ENCODE results near the gene HELZ.
A peak's percentile ranks its signal among the peaks of the same experiment; 100 is the strongest.
"Not testable (repeated sequence)": the region's sequence is repeated elsewhere in the genome, so short reads cannot be mapped to it uniquely, and the experiment has no call there.

The HELZ gene, protein sequence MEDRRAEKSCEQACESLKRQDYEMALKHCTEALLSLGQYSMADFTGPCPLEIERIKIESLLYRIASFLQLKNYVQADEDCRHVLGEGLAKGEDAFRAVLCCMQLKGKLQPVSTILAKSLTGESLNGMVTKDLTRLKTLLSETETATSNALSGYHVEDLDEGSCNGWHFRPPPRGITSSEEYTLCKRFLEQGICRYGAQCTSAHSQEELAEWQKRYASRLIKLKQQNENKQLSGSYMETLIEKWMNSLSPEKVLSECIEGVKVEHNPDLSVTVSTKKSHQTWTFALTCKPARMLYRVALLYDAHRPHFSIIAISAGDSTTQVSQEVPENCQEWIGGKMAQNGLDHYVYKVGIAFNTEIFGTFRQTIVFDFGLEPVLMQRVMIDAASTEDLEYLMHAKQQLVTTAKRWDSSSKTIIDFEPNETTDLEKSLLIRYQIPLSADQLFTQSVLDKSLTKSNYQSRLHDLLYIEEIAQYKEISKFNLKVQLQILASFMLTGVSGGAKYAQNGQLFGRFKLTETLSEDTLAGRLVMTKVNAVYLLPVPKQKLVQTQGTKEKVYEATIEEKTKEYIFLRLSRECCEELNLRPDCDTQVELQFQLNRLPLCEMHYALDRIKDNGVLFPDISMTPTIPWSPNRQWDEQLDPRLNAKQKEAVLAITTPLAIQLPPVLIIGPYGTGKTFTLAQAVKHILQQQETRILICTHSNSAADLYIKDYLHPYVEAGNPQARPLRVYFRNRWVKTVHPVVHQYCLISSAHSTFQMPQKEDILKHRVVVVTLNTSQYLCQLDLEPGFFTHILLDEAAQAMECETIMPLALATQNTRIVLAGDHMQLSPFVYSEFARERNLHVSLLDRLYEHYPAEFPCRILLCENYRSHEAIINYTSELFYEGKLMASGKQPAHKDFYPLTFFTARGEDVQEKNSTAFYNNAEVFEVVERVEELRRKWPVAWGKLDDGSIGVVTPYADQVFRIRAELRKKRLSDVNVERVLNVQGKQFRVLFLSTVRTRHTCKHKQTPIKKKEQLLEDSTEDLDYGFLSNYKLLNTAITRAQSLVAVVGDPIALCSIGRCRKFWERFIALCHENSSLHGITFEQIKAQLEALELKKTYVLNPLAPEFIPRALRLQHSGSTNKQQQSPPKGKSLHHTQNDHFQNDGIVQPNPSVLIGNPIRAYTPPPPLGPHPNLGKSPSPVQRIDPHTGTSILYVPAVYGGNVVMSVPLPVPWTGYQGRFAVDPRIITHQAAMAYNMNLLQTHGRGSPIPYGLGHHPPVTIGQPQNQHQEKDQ (N-terminal part only)

DNA sequence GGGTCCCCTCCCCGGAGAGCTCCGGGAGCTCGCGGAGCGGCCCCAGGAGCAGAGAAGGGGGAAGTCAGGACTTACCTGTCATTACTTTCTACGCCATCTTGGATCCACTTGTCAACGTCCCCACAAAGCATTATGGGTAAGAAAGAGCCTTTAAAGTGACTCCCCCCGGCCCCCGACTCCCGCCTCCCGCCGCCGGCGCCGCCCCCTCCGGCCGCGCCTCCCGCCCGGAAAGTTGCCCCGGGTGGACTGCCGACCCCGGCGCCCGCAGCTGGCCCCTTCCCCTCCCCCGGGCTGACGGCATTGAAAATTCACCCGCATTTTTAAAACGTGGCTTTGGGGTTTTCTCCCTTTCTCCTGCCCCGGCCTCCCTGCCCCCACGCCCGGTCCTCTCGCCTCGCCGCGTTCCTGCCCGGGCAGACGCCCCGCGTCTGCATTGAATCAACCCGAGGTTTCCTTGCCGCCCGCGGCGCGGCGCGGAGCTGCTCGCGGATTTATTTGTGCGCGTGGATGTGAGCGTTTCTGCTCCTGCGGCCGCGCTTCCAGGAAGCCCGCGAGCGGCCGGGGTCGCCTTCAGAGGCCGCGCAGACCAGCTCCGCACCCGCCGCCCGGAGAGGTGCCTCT lies at the start of gene HELZ:
Gene HELZ, minus strand, starts transcription at position 124 of the 621 bp plus-strand sequence. CDS start 26,392 bp downstream, outside the sequence.
- peak; percentile 28 for DNase-seq

DNA sequence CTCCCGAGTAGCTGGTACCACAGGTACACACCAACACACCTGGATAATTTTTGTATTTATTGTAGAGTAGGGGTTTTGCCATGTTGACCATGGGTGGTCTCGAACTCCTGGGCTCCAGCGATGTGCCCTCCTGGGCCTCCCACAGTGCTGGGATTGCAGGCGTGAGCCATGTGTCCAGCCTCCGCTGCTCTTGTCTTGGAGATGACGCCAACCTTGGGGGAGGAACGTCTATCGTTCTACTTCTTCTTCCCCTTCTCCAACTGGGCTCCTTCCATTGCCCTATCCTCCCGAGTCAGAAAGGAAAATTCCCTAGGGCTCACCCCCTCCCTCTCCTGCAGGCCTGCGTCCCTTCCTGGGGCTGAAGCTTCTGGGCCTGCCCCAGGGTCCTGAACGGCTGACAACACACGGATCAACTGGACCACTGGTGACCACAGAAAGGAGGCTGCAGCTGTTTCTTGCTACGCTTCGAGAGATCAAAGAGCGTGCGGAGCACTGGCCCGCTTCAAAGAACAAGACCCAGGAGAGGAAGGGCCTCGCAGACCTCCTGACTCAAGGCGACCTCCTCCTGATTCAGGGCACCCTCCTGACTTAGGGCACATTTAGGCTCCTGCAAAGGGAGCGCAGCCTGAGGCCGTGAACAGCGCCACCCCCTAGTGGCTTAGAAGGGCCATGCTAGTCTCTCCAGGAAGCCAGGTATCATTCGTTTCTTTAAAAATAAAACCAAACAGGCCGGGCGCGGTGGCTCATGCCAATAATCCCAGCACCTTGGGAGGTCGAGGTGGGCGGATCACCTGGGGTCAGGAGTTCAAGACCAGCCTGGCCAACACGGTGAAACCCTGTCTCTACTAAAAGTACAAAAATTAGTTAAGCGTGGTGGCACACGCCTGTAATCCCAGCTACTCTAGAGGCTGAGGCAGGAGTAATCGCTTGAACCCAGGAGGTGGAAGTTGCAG lies 48.5 kb upstream of the HELZ start:
- no peak for DNase-seq

DNA sequence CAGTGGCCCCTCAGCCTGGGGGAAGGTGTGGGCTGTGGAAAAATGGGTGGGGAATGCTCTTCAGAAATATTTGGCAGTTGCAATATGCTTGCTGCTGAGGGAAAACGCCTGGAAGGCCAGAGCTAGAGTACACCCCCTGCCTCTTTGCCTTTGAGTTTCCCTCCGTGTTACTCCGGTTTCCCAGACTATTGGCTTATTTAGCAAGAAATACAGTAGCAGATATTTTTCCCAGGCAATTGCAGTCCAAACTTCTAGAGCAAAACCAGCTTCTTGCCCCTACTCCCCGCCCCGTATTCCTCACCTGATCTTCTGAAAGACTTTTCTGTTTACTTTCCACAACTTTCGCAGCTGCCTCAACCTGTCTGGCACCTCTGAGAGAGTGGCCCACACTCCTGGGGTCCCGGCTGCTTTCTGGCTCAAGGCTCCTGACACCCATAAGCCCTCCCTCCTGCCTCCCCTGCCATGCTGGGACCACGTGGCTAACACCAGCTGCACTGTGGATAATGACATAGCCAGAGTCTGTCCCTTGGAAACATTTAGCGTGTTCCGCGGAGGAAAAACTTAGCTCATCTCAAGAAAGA lies 45.8 kb upstream of the HELZ start:
- DNase-seq: no peak

DNA sequence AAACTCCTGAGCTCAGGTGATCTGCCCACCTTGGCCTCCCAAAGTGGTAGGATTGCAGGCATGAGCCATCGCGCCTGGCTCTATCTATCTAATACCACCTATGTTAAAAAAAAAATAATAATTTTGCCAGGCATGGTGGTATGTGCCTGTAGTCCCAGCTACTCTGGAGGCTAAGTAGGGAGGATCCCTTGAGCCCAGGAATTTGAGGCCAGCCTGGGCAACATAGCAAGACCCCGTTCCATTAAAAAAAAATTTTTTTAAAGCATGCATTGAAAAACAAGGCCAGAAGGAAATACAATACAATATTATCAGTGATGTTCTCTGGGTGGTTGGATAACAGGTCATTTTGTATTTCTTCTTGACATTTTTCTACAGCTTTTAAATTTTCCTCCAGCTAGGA lies 45.2 kb upstream of the HELZ start:
- no peak for DNase-seq

DNA sequence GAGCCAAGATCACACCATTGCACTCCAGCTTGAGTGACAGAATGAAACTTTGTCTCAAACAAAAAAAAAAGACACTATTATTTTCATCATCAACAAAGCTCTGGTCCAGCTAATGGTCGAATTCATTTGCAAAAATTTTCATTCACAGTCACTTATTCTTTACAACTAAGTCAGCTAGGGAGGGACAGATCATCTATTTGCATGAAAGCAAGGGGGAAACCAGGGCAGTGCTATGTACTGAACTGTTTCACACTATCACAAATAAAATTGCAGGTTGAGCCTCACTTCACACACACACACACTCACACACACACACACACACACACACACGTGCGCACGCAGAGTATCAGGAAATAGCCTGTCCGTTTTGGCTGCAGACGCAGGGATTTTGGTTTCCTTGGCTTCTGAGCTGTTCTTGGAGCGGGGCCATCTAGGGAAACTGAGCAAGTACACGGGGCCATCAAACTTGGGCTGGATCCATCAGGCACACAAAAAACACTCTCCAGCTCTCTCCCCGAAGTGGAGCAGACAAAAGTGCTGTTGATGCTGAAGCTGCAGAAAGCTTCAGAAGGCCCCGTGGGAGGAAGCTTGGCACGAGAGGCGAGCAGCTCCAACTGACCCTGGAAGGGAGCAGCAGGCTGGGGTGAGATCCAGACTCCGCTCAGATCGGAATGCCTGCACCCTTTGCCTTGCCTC lies 44.3 kb upstream of the HELZ start:
- DNase-seq: no peak

DNA sequence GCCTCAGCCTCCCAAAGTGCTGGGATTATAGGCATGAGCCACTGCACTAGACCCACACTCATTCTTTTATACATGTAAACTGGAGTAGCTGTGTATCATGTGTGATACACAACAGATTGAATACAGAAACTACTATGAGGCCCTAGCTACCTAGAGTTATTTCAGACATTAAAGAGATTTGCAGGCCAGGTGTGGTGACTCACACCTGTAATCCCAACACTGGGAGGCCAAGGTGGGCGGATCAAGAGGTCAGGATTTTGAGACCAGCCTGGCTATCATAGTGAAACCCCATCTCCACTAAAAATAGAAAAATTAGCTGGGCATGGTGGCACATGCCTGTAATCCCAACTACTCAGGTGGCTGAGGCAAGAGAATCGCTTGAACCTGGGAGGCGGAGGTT lies 41.8 kb upstream of the HELZ start:
- DNase-seq: not testable (repeated sequence)

DNA sequence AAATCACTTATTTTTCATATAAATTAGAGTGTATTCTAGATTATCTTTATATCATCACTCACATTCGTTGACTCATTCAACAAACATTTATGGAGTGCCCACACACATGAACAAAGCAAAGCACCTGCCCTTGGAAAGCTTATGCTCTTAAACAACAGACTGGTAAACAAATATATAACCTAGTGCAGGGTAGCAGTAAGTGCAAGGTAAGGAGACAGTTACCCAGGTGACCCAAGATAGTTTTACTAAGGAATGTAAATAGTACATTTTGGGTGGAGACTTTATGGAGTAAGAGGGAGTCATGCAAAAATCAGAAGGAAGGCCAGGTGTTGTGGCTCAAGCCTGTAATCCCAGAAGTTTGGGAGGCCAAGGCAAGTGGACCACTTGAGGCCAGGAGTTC lies 40.4 kb upstream of the HELZ start:
- DNase-seq: no peak

DNA sequence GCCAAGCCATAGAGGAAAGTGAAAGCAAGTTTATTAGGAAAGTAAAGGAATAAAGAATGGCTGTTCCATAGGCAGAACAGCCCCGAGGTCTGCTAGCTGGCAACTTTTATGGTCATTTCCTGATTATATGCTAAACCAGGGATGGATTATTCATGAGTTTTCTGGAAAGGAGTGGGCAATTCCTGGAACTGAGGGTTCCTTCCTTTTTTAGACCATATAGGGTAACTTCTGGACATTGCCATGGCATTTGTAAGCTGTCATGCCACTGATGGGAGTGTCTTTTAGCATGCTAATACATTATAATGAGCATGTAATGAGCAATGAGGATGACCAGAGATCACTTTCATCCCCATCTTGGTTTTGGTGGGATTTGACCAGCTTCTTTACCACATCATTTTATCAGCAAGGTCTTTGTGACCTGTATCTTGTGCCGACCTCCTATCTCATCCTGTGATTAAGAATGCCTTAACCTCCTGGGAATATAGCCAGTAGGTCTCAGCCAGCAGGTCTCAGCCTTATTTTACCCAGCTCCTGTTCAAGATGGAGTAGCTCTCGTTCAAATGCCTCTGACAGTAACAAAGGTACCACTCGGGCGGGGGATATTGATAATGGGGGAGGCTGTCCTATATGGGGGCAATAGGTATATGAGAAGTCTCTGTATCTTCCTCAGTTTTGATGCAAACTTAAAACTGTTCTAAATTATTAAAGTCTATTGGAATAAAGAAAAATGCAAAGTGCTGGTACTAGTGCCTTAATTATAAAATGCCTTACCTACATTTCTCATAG lies 38.9 kb upstream of the HELZ start:
- no peak for DNase-seq

DNA sequence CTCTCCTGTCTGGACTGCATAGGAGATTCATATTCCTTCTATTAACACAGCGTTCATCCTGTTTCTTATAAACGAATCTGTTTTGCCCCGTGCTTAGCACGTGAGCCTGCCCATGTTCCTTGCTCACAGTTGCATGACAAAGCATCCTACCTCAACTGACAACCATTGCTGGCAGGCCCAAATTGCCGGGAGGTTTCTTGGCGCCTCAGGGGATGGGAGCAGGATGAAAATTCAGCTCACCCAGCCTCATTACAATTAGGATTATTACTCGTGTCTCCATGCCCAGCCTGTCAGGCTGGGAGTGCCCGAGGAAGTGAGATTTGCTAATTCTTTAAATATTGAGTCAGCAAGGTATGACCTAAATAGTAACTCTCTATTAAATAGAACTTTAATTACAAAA lies 36.7 kb upstream of the HELZ start:
- no peak for DNase-seq

DNA sequence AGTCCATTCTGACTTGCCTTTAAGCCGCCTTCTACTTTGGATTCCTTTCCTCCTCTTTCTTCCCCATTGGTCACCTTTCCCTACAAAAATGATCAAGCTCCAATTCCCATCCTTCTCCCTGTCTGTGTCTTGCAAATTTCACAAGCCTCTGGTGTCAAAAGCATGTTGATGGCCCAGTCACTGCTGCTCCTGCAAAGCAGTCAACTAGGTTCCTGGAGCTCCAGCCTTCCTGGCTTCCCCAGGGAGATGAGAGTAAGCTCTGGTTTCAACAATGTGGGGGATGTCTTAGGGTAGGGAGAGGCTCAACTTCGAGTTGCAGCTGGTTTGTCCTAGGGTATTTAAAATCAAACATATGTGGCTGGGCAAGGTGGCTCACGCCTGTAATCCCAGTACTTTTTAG lies 36.1 kb upstream of the HELZ start:
- no peak for DNase-seq

DNA sequence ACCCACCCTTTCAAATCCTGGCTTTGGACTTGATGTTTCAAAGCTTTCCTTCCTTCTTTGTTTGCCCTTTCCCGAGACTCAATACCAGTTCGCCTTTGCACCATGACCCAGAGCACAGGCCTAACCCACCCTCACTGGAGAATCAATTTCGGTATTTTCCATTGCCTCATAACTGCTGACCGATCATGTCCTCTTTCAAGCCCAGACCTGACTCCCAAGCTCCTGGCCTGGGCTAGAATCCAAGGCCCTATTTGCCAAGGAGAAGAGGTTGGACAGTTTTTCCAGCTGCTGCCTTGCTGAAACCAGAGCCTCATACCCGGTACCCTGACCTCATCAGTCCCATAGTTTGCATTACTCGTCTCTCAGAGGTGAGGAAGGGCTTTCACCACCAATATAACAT lies 35.3 kb upstream of the HELZ start:
- no peak for DNase-seq

DNA sequence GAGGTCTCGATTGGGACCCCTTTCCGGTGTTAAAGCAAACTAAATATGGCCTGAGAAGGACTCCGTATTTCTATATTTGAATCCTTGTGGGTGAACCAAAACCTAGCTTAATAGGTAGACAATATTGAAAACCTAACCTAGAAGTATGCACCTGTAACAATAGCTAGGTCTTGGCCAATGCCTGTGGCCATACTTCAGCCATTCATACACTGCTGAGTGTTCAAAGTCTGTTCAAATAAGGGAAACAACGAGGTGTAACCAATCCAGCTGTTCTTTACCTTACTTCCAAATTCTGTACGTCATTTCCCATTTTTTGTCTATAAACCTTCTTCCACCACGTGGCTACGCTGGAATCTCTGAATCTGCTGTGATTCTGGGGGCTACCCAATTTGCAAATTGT lies 34.1 kb upstream of the HELZ start:
- DNase-seq: no peak

DNA sequence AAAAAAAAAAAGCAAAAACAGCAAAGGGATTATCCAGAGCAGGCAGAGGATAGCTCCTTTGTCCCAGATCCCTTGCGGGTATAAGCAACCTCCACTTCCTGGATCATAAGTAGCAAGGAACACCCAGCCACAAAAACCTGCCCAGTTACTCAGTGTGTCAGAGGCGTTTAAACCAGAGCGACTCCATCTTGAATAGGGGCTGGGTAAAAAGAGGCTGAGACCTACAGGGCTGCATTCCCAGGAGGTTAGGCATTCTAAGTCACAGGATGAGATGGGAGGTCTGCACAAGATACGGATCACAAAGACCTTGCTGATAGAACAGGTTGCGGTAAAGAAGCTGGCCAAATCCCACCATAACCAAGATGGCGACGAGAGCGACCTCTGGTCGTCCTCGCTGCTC lies 33.4 kb upstream of the HELZ start:
- DNase-seq: no peak

DNA sequence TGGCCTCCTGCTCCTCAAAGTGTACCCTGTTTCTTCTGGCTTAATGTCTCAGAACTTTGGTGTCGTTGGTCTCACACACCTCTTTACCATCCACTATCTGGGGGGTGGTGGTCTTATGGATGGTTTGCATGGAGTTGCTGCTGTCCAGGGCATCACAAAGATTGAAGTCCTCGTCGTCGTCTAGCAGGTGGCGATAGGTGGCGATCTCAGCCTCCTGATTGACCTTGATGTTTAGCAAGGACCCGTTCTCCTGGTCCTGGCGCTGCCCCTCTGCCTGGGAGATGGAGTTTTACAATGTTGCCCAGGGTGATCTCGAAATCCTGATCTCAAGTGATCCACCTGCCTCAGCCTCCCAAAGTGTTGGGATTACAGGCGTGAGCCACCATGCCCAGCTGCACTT lies 31.1 kb upstream of the HELZ start:
- DNase-seq: no peak

DNA sequence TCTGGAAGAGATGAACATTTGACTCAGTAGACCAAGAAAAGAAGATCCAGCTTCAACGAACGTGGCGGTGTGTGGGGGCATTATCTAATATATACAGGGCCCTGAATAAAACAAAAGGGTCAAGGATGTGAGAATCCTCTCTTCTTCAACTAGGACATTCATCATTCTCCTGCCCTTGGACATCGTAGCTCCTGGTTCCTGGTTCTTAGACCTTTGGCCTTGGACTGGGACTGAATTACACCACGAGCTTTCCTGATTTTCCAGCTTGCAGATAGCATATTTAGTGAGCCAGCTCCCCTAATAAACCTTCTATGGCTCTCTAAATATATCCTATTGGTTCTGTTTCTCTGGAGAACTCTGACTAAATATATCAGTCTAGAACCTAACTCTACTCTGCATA lies 29.5 kb upstream of the HELZ start:
- DNase-seq: no peak

DNA sequence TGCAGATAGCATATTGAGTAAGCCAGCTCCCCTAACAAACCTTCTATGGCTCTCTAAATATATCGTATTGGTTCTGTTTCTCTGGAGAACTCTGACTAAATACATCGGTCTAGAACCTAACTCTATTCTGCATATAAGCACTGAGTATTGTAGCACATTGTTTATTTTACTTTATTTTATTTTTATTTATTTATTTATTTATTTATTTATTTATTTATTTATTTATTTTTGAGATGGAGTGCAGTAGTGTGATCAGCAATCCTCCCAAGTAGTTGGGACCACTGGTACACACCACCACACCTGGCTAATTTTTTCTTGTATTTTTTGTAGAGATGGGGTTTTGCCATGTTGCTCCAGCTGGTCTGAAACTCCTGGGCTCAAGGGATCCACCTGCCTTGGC lies 28.9 kb upstream of the HELZ start:
- no peak for DNase-seq

DNA sequence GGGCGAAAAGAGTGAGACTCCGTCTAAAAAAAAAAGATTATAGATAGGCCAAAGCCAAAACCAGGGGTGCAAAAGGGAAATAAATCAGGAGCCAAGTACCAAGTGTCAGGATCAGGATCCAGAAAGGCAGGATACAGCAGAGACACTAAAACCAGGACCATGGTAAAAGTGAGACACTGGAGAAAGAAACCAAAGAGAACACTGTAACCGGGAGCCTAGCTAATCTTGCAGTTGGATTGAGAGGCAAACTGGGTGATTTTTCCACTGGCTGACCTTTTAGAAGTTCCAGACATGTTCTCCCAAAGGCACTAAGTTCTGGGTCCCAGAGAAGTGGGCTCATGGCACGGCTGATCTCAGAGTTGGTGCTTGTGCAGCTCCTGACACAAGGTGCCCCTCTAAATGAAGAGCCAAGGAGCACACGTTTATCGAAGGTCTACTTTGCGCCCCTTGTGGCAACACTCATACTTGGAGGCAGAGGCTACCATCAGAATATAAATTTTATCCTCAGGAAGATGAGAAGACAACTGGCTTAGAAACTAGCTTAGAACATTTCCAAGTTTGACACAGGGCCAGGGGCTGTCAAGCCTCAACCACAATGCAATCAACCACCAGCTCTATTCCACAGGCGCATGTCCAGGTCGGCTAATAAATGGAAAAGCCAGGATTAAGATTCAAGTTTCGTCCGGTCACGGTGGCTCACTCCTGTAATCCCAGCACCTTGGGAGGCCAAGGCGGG lies 27.5 kb upstream of the HELZ start:
- no peak for DNase-seq

DNA sequence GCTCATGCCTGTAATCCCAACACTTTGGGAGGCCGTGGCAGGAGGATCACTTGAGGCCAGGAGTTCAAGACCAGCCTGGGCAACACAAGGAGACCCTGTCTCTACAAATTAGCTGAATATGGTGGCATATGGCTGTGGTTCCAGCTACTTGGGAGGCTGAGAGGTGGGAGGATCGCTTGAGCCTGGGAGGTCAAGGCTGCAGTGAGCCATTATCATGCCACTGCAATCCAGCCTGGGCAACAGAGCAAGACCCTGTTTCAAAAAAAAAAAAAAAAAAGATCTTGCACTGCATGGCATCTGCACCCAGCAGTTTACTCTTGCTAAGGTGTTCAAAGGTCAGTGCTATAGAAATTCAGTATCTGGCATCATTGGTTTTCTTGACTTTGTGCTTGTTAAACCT lies 26.2 kb upstream of the HELZ start:
- not testable (repeated sequence) for DNase-seq

DNA sequence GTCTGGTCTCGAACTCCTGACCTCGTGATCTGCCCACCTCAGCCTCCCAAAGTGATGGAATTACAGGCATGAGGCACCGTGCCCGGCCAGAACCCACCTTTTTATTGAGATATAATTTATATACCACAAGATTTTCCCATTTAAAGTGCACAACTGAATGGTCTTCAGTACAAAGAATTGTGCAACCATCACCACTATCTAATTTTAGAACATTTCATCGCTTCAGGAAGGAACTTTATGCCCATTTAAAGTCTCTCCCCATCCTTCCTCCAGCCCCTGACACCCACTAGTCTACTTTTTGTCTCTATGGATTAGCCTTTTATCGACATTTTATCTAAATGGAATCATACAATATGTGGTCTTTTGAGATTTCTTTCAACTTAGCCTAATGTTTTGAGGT lies 25.4 kb upstream of the HELZ start:
- DNase-seq: no peak

Measured in NCI-H2081 treated with DMSO at 0.1 percent for 48 hours (cell line).